DND-41 (cell line): ENCODE measurements around the gene SLC14A1.

Experiments used
- ATAC-seq: fragments of 200-7000 bp; cut with Tn5 transposase; 3 replicates; pipeline ENCODE4 v1.9.1; 2021; ENCODE audit warnings: low read depth; ENCODE audit not compliant: insufficient read depth
- DNase-seq: peaks from one replicate; pipeline ENCODE4 v3.0.0-alpha.2; 2020
- H2AFZ ChIP-seq: 2 replicates; pipeline ENCODE4 v1.6.0; 2012; ENCODE audit warnings: low read depth, low read length
- H3K27ac ChIP-seq: 2 replicates; pipeline ENCODE4 v1.5.1; 2012; ENCODE audit warnings: low read length, inconsistent platforms
- H3K27me3 ChIP-seq: fragments of 200-600 bp; sonication (generic); 2 replicates; pipeline ENCODE4 v1.6.0; 2012; ENCODE audit warnings: low read length, mild to moderate bottlenecking, inconsistent platforms; ENCODE audit not compliant: insufficient read depth, poor library complexity
- H3K36me3 ChIP-seq: 2 replicates; pipeline ENCODE4 v1.5.1; 2012; ENCODE audit warnings: low read length, inconsistent platforms; ENCODE audit not compliant: insufficient read depth
- H3K4me1 ChIP-seq: 2 replicates; pipeline ENCODE4 v1.5.1; 2012; ENCODE audit warnings: mild to moderate bottlenecking, low read length; ENCODE audit not compliant: insufficient read depth
- H3K4me2 ChIP-seq: 2 replicates; pipeline ENCODE4 v1.6.0; 2012; ENCODE audit warnings: mild to moderate bottlenecking, moderate library complexity, low read length, inconsistent platforms; ENCODE audit not compliant: insufficient read depth
- H3K4me3 ChIP-seq, 2 experiments: fragments of 200-600 bp in 1 of 2; shearing (Covaris generic) in 1 of 2; 2 replicates each; pipeline ENCODE4 v1.5.1; 2012 to 2016; ENCODE audit warnings: inconsistent platforms in 2 of 2, low read length in 2 of 2, mild to moderate bottlenecking in 2 of 2, low read depth in 1 of 2, moderate library complexity in 1 of 2
- H3K79me2 ChIP-seq: 2 replicates; pipeline ENCODE4 v1.6.0; 2012; ENCODE audit warnings: low read length, inconsistent platforms; ENCODE audit not compliant: insufficient read depth
- H3K9ac ChIP-seq: 2 replicates; pipeline ENCODE4 v1.6.0; 2012; ENCODE audit warnings: low read depth, mild to moderate bottlenecking, inconsistent platforms, low read length, moderate library complexity
- H3K9me3 ChIP-seq: 2 replicates; pipeline ENCODE4 v1.5.1; 2012; ENCODE audit warnings: low read length, moderate library complexity, mild to moderate bottlenecking, inconsistent platforms; ENCODE audit not compliant: insufficient read depth, severe bottlenecking
- H4K20me1 ChIP-seq: 2 replicates; pipeline ENCODE4 v1.6.0; 2012; ENCODE audit warnings: low read length; ENCODE audit not compliant: insufficient read depth
- EZH2 ChIP-seq: IDR thresholded peaks from 3 replicates; pipeline ENCODE4 v1.6.1; 2012; ENCODE audit warnings: borderline replicate concordance, low read depth, mild to moderate bottlenecking, moderate library complexity, low read length, inconsistent platforms; ENCODE audit not compliant: severe bottlenecking
- TF ChIP-seq, protein P1 (sequence below): IDR thresholded peaks from 2 replicates; pipeline ENCODE4 v1.5.1; 2012; ENCODE audit warnings: borderline replicate concordance, low read length, moderate library complexity, mild to moderate bottlenecking; ENCODE audit not compliant: poor library complexity, severe bottlenecking; ENCODE audit errors: extremely low read depth

SLC14A1 gene

DNA sequence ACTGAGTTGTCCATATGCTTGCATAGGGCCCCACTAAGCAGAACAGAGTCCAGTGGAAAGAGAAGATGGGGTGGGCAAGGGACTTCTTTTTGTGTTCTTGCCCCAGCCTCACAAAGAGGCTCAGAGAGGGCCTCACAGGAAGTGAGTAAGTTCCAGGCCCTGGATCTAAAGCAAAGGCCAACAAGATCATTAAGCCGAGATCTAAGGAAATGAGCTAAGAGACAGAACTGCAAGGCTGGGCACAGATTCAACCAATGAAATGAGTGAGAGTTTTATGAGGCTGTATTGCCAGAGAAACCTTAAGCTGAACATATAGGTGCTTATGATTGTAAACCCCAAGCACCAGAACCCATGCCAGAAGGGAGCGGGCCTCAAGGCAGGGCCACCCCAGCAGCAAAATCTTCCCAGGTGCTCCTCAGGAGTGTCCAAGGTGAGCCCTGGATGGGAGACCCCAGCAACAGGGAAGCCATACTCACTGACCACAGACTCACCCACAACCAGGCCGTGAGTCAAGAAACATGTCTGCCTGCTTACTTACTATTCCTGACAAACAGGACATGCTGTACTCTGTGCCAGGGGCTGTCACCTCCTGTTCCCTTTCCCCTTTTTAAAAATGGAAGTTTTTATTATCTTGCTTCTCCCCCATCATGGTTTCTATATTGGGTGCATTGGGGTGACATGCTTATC, 40.2 kb downstream of the SLC14A1 start:
- H3K9ac ChIP-seq = no peak overlapping the region
- H4K20me1 ChIP-seq = no peaks in the 10 kb centered on the region
- H3K4me3 ChIP-seq = no peak overlapping the region
- H3K4me2 ChIP-seq = no peak overlapping the region
- H3K27me3 ChIP-seq = no peaks in the 10 kb centered on the region
- DNase-seq (no peak), ATAC-seq (peak; percentile 53; the same call in 2 of the 3 replicates)
- no peaks in the 10 kb centered on the region for H3K9me3 ChIP-seq
- TF ChIP-seq, protein P1, sequence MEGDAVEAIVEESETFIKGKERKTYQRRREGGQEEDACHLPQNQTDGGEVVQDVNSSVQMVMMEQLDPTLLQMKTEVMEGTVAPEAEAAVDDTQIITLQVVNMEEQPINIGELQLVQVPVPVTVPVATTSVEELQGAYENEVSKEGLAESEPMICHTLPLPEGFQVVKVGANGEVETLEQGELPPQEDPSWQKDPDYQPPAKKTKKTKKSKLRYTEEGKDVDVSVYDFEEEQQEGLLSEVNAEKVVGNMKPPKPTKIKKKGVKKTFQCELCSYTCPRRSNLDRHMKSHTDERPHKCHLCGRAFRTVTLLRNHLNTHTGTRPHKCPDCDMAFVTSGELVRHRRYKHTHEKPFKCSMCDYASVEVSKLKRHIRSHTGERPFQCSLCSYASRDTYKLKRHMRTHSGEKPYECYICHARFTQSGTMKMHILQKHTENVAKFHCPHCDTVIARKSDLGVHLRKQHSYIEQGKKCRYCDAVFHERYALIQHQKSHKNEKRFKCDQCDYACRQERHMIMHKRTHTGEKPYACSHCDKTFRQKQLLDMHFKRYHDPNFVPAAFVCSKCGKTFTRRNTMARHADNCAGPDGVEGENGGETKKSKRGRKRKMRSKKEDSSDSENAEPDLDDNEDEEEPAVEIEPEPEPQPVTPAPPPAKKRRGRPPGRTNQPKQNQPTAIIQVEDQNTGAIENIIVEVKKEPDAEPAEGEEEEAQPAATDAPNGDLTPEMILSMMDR = no peak
- TF ChIP-seq EZH2 = no peak
- no peaks in the 10 kb centered on the region for H3K79me2 ChIP-seq
- H3K4me1 ChIP-seq = peaks cover 2% of the 10 kb centered on the region; the same call in 1 of the 2 replicates
- H3K27ac ChIP-seq = no peak overlapping the region
- H3K36me3 ChIP-seq = no peaks in the 10 kb centered on the region
- H2AFZ ChIP-seq = no peak overlapping the region

GRCh38 chr18:45765796-45766195, 41.8 kb downstream of the SLC14A1 start:
- no peaks in the 10 kb centered on the region for H4K20me1 ChIP-seq
- H3K4me2 ChIP-seq = no peak overlapping the region
- ATAC-seq = no peak
- H3K79me2 ChIP-seq = no peaks in the 10 kb centered on the region
- DNase-seq = no peak
- no peak overlapping the region for H3K9ac ChIP-seq
- no peak overlapping the region for H3K4me3 ChIP-seq
- H3K27ac ChIP-seq = no peak overlapping the region
- no peaks in the 10 kb centered on the region for H3K36me3 ChIP-seq
- TF ChIP-seq EZH2 = no peak
- TF ChIP-seq, protein P1 = no peak
- H3K9me3 ChIP-seq = no peaks in the 10 kb centered on the region
- no peak overlapping the region for H2AFZ ChIP-seq
- H3K27me3 ChIP-seq = no peaks in the 10 kb centered on the region
- no peaks in the 10 kb centered on the region for H3K4me1 ChIP-seq

DNA sequence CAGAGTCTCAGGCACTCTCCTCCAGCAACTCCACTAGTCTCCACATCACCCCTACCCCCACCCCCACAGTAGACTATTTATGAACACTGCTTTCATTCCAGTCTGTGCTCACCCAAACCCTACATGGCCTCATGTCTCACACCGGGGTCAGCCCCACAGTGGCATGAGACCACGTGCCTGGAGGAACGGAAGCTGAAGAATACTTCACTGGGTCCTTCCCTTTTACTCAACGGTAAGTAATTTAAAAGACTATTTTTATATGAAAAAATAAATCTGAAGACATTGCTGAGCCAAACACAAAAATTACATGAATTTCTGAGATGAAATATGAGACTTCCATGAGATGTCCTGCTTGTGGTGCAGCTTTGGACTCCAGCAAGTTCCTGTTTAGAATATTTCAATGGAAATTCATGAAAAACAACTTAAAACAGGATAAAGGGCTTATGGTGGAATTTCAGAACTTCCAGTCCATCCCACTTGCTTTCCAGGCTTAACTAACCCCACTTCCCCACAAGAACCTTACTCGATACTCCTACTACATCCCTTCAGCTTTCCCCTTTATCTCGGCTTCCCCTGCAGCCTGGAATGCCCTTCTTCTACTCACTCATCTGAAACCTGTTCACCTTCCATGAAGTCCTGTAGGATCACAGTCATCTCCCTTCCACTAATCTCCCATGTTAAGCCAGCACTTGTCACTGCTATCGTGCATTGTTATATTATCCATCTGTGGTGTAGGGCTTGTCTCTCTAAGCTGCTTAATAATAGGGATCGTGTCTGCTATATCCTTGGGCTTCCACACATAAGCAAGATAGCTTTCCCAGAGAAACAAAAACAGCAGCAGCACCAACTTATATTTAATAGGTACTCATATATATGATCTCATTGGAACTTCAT, 47.9 kb downstream of the SLC14A1 start:
- no peaks in the 10 kb centered on the region for H3K9me3 ChIP-seq
- no peak overlapping the region for H2AFZ ChIP-seq
- ATAC-seq (no peak), DNase-seq (no peak)
- peaks cover 18% of the 10 kb centered on the region for H3K4me1 ChIP-seq
- H3K4me3 ChIP-seq = no peak overlapping the region
- no peak overlapping the region for H3K27ac ChIP-seq
- no peak for TF ChIP-seq EZH2
- TF ChIP-seq, protein P1 = no peak
- no peaks in the 10 kb centered on the region for H4K20me1 ChIP-seq
- H3K79me2 ChIP-seq = no peaks in the 10 kb centered on the region
- H3K9ac ChIP-seq = no peak overlapping the region
- H3K36me3 ChIP-seq = no peaks in the 10 kb centered on the region
- peaks cover 4% of the 10 kb centered on the region for H3K27me3 ChIP-seq
- H3K4me2 ChIP-seq = no peak overlapping the region
